Measurements from ENCODE around the gene SOX2.

SOX2 gene
- long read RNA-seq, donor 1 = 0 reads
- long read RNA-seq, donor 2, partial matches to known transcripts = 0 of 1 reads
- long read RNA-seq, donor 2, other reads (novel, unspliced or antisense) = 0 of 1 reads
- long read RNA-seq, donor 3, partial matches to known transcripts = 0 of 1 reads
- long read RNA-seq, donor 3, other reads (novel, unspliced or antisense) = 0 of 1 reads
- long read RNA-seq, donor 4, partial matches to known transcripts = 0 of 2 reads
- long read RNA-seq, donor 4, other reads (novel, unspliced or antisense) = 0 of 2 reads
- long read RNA-seq, donor 5 = 0 reads
- long read RNA-seq, donor 6, partial matches to known transcripts = 0 of 3 reads
- long read RNA-seq, donor 6, other reads (novel, unspliced or antisense) = 0 of 3 reads
- long read RNA-seq, donor 7, partial matches to known transcripts = 0 of 1 reads
- long read RNA-seq, donor 7, other reads (novel, unspliced or antisense) = 0 of 1 reads
- long read RNA-seq, donor 8 = 0 reads

DNA sequence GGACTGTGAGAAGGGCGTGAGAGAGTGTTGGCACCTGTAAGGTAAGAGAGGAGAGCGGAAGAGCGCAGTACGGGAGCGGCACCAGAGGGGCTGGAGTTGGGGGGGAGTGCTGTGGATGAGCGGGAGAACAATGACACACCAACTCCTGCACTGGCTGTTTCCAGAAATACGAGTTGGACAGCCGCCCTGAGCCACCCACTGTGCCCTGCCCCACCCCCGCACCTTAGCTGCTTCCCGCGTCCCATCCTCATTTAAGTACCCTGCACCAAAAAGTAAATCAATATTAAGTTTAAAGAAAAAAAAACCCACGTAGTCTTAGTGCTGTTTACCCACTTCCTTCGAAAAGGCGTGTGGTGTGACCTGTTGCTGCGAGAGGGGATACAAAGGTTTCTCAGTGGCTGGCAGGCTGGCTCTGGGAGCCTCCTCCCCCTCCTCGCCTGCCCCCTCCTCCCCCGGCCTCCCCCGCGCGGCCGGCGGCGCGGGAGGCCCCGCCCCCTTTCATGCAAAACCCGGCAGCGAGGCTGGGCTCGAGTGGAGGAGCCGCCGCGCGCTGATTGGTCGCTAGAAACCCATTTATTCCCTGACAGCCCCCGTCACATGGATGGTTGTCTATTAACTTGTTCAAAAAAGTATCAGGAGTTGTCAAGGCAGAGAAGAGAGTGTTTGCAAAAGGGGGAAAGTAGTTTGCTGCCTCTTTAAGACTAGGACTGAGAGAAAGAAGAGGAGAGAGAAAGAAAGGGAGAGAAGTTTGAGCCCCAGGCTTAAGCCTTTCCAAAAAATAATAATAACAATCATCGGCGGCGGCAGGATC lies at the start of gene SOX2:
SOX2 (plus strand) TSS at position 601 of the 811 bp plus-strand sequence. CDS start 436 bp downstream, outside the sequence.
- peak; percentile 75 for DNase-seq

DNA sequence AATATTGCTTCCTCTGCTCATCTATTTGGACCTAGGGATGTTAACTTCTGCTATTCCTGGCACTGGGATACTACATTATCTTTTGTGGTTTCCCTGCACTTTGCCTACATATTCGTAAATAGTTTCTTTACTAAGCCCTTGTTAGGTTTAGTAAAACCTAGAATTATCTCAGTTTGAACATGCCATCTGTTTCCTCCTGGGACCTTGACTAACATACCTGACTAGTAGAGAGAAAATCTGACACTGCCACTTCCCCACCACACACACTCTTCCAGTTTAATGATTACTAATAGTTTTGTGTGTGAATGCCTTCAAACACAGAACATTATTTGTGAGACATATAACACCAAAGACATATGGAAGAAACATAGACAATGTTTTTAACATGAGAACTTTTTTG lies 28.2 kb upstream of the SOX2 start:
- no peak for DNase-seq

GRCh38 chr3:181687190-181687589 lies 24.5 kb upstream of the SOX2 start:
- no peak for DNase-seq

- no peak for DNase-seq
These were observed 24.0 kb upstream of the SOX2 start for GRCh38 chr3:181687731-181688130.

GRCh38 chr3:181689546-181689945 lies 22.2 kb upstream of the SOX2 start:
- no peak for DNase-seq

DNA sequence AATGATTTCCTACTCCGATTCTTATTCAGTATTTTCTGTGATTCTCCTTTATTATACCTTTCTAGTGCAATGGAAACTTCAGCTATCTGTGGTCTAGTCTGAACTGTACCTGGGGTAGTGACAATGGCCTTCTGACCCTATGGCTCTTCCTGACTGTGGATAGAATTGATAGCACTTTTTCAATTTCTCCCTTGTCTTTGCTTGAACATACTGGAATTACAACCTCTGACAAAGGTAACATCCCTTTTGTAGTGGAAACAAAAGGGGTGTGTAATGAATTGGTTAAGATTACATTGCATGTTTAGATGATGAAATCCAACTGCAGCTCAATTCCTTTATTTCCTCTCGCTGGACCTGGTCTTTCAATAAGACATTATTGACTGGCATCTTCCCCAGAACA lies 21.0 kb upstream of the SOX2 start:
- DNase-seq = no peak

GRCh38 chr3:181691901-181692300 lies 19.8 kb upstream of the SOX2 start:
- DNase-seq = no peak

DNA sequence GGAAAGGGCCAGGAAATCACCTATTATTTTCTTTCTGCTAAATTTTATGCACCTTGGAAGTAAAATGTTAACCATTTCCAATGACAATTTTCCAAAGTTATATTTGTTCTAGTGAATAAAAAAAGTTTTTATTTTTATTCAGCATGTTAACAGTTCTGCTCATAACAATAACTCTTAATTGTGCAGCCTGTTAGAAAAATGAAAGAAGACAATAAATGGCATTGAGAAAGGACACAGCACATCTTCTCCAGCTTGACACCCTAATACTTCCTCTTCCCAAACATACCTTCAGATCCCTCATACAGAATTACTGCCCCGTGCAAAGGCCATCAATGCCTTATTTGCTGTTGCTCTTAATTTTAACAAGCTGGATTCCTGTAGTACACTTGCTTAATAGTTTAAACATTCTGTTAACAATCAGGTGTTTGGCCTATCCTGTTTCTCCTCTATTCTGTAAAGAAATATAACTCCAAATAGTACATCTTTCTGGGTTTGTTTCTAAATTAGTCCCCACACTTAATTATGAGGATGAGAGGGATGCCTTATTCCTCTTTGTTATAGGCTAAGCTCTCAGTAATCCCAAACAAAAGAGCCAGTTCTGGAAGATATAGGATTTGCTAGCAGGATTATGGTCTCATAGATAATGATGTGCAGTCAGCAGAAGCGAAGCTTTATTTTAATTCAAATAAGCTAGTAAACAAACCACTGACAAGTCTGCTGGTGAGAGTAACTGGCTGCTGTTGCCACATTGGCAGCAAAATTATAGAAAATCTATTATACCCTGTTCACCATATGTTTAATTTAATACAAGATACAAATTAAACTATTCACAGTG lies 19.2 kb upstream of the SOX2 start:
- DNase-seq = no peak

DNA sequence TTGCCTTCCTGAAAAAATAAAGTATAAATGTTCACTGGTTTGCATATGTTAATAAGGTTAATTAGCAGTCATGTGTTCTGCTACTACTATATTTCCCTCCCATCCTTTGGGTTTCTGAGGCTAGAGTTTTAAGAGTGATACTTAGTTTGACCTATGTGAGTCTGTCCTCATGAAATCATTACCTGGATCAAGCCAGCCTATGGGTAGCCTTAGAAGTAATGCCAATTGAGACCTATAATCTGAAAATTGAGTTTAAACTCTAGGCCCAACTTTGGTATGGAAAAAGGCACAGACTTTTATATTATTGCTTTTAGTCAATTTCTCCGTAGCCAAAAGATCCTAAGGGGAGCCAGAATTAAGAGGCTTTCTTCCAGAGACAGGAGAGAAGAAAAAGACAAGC lies 18.4 kb upstream of the SOX2 start:
- DNase-seq = no peak

- DNase-seq = peak; percentile 73
These were observed 16.7 kb upstream of the SOX2 start for GRCh38 chr3:181694805-181695660.

- peak; percentile 56 for DNase-seq
These were observed 15.8 kb upstream of the SOX2 start for GRCh38 chr3:181695661-181696491.

- DNase-seq = peak; percentile 11
These were observed 15.0 kb upstream of the SOX2 start for GRCh38 chr3:181696626-181697230.

DNA sequence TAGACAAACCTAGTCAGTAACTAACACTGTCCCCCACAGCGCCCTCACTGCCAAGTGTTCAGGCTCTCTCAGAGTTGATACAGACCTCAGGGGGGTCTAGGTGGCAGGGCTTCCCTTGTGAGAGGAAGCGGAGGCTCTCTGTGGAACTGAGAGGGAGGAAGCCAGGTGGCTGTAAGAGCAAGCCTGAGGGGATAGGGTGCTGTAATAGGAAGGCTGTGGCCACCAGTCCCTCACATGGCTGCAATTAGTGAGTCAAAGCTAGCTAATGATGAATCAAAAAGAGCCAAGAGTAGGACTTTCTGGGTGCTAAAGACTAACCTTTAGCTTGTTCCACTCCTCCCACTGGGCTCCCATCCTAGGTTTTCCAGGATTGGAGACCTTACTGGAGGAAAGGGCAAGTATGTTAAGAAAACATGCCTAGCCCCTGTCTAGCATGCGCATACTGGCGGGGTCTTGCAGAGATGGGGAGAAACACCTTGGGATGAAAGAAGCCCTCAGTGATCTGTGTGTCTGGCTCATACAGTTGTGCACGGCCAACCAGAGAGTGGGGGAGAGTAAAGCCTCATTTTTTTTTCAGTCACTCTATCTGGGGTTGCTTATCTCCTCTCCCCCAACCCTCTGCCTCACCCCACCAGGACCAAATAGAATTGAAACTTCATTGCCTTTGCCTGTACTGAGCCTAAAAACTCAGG lies 13.3 kb upstream of the SOX2 start:
- DNase-seq = peak; percentile 3

DNA sequence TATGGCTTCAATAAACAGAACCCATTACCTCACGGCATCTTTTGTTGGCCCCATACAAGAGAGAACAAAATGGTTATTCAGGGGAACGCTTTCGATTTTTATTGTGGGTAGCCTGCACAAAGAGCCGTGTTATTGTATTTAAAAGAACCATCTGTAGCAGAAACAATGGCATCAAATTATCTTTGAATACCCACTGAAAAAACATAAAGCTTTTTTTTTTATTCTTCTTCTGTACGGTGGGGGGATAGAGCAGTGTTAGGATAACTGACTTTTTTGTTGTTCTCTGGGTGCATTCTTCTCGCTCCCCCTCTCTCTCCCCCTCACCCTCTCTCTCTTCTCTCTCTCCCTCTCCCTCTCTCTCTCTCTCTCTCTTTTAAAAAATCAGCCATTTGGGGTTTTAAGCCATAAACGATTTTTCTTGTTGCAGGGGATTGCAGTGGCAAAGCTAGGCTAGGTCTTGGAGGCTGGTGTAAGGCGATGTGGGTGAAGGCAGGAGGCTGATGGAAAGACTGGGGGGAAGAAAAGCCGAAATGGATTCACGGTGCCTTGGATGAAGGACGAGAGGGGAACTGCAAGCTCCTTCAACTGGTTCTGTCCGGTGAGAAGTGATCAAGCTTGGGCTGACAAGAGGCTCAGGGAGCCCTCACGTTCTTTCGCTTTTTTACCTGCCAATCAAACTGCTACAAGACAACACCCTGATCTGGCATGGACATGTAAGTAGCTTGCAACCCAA lies 12.4 kb upstream of the SOX2 start:
- peak; percentile 32 for DNase-seq

DNA sequence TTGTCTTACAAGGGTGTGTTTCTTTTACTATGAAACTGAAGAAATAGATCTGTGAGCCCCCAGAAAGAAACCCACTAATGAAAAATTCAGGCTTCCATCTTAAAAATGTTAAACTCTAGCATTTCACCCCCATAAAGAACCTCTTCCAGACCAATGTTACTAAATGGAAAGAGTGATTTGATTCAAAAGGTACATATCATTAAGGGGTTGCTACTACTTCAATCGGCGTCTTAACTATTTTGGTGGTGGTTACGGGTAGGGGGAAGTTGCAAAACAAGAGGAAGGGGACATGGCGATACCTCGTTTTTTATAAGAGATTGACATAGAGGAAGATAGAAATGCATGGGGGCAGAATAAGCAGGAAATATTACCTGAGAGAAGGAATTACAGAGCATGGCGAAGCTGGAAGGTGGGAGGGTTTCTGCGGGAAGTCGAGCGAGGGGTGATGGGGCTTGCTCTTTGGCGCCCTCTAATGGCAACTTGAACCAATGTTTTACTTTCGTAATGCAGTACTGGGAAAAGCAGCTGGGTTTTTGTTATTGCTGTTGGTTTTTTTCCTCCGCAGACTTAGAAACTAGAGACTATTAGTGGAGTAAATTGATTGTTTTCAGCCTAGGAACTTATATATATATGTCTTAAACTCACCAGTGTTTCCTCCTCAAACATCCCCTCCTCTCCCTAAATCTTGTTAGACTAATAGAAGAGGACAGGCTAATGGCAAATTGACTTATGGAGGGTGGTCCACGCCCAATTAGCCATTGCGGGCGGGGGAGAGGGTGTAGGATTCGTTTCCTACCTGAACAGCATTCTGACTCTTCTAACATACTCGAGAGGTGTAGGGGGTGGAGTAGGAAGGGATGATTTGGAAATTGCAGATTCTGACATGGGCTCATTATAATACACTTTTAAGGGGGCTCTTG lies 11.3 kb upstream of the SOX2 start:
- peak; percentile 62 for DNase-seq

GRCh38 chr3:181701096-181701495 lies 10.6 kb upstream of the SOX2 start:
- no peak for DNase-seq

DNA sequence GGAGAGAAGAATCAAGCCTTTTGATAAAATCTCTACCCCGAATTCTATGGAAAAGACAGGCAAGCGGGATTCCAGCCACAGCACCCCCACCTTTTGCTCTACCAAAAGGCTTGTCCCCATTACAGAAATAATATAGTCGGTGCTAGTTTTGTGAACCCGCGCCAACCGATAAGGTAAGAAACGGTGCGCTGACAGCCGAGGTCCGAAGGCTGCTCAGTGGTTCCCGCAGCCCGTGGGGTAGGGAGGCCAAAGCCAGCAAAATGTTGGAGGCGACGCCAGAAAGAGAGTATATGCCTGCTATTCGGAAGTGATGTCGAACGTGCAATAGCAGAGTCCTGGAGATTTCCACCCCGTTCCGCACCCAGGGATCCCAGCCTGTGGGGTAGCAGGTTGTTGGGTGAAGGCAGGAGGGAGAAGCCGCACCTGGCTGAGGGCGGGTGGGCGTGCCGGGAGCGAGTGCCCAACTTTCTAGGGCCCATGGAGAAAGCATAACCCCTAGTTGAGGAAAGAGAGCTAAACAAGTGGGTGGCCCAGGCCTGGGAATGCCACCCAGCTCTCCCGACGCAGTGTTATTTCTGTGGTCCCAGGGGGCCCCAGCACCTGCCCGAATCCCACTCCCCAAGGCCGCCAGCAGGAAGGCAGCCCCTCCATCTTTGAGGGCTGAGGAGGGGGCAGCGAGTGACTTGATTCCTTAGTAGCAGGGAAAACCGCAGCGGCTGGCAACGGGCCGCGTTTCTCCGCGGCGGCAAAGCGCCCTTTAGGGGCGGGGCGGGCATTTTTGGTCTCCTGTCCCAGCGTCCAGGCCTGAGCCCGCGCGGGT lies 7.9 kb upstream of the SOX2 start:
- DNase-seq = peak; percentile 60

Data from right kidney (tissue), 9 donors.